GM18520 (cell line): ENCODE results near the gene SPPL3.
"Not testable (repeated sequence)": the region's sequence is repeated elsewhere in the genome, so short reads cannot be mapped to it uniquely, and the experiment has no call there.

Experiments
- ATAC-seq: cut with Tn5 transposase; IDR thresholded peaks from one replicate; pipeline ENCODE4 v1.9.1; 2021; ENCODE audit not compliant: unreplicated experiment

SPPL3 gene

GRCh38 chr12:120732198-120732597 lies 172.0 kb downstream of the SPPL3 start:
- not testable (repeated sequence) for ATAC-seq

GRCh38 chr12:120726961-120727360 lies 177.2 kb downstream of the SPPL3 start:
- ATAC-seq: no peak

DNA sequence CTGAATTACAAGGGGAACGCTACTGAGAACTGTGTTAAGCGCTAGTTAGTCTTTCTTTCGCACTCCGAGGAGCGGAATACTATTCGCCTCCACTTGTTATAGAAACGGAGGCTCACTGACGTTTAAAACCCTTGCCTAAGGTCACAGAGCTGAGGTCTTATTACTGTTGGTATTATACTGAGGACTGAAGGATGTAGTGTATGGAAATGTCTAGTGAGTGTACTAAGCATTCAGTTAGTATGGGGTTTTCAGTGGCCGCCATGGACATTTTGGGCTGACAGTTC lies 177.7 kb downstream of the SPPL3 start:
- no peak for ATAC-seq

- ATAC-seq: peak; percentile 91
Measured at GRCh38 chr12:120725659-120726509, 178.3 kb downstream of the SPPL3 start, which contains the start of gene ACADS. TSS of gene ACADS (plus strand) at chr12:120725826. CDS start at chr12:120725886, 60 bp downstream.

GRCh38 chr12:120725151-120725658 lies 179.0 kb downstream of the SPPL3 start:
- ATAC-seq: no peak

DNA sequence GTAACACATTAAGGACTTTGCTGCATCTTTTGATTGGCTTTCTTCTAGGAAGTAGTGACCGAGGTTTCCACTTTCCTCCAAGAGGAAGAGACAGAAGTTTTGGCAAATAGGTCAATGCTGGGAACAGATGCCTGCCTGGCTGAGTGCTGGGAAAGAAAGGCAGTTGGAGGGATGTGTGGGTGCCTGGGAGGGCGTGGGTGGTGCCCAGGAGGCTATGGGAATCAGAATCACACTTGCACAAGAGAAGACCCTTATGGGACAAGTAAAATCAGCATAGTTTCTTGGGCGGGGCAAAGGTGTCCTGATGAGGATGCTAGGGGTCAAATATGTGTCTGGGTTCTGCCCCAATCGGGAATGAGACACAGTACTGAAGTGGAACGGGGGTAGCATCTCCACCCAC lies 179.4 kb downstream of the SPPL3 start:
- no peak for ATAC-seq

GRCh38 chr12:120722784-120723183 lies 181.4 kb downstream of the SPPL3 start:
- ATAC-seq: no peak

GRCh38 chr12:120721866-120722265 lies 182.3 kb downstream of the SPPL3 start:
- no peak for ATAC-seq

GRCh38 chr12:120720987-120721801 lies 183.0 kb downstream of the SPPL3 start:
- ATAC-seq: no peak

DNA sequence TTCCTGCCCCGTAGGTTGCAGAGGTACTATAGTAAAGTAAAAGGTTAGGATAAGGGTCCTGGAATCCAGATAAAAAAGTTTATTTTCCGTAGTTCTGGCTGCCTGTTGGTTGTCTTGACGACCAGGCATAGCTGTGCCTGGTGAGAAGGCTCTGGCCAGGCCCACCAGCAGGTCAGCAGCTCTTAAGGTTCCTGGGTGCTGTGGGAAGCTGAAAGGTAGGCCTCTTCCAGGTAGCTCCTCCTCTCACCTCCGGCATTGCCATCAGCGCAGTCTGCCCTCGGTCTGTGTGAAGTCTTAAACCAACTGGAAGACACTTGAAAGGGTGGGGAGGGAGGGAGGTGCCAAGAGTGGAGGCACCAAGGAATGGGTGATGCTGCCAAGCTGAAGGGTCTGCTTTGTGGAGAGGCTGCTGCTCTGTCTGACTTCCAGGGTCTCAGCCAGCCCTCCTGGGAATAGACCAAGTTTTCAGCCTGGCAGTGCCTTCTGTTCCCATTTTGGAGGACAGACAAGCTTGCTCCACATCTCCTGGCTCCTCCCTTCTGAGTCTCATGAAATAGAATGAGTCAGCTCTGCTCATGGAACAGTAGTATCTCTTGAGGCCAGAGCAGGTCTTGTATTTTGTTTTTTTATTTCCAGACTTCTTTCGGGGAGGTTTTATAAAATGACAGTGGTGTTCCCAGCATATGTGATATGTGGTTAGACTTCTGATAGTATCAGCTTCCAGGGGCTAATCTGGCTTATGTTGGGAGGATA lies 183.7 kb downstream of the SPPL3 start:
- ATAC-seq: no peak

GRCh38 chr12:120719496-120720233 lies 184.5 kb downstream of the SPPL3 start:
- ATAC-seq: no peak

DNA sequence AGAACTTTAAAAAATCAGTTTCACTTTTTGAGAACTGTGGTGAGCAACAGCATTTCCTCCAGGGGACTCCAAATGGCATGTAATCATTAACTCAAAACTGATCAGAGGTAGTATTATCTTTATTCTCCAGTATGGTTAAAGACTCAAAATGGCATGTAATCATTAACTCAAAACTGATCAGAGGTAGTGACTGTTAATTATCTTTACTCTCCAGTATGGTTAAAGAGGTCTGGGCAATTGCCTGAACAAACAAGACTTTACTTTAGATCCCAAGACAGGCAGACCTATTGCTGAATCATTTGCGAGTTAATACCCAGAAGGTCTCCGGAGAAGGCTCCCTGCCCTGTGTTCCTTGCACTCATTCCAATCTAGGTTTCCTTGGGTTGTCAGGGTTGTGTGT lies 185.1 kb downstream of the SPPL3 start:
- ATAC-seq: no peak

- ATAC-seq: no peak
Measured at GRCh38 chr12:120718055-120718454, 186.1 kb downstream of the SPPL3 start.

DNA sequence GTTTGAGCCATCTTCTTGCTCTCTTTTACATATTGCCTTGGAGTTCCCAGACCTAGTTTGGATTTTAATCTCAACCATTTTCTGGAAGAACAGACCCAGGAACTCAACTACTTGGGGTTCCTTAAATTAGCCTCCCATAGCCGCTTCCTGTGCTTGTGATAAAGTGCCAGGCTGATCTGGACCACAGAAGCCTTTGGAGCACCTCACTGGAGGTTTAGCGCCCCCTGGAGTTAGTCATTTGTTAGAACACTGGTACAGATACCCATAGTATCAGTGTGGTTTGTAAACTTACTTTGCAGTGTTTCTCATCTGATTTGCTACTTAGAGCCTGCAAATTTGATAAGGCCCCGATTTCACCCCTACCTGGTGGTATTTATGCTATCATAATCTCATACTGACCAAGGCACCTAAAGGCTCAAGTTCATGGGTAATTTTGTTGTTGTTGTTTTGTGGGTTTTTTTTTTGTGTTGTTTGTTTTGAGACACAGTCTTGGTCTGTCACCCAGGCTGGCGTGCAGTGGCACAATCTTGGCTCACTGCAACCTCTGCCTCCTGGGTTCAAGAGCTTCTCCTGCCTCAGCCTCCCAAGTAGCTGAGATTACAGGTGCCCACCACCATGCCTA lies 190.2 kb downstream of the SPPL3 start:
- ATAC-seq: no peak

DNA sequence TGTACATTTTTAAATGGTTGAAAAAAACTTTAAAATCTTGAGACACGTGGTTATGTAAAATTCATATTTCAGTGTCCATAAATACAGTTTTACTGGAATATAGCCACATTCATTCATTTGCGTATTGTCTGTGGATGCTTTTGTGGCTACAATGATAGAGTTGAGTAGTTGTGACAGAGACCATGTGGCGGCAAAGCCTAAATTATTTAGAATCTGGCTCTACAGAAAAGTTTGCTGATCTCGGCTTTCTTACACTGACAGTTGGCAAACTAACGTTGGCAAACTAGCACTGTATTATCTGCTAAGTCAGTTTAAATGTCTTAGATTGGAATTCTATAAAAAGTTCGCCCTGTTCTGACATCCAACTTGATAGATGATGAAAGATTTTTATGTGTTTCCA lies 191.5 kb downstream of the SPPL3 start:
- no peak for ATAC-seq
